Hematopoietic multipotent progenitor cell (in vitro differentiated cells): ENCODE data around the gene SRPK2. TPM values are rescaled to one million over a fixed set of nuclear protein-coding genes. Genes with fewer than 3 reads are reported as not detected.

Experiments
- DNase-seq, 3 donors: peaks; one replicate each; pipeline ENCODE4 v3.0.0-alpha.2; 2011 to 2015; ENCODE audit warnings: low read depth in 2 of 3, low spot score in 2 of 3
- small RNA-seq: library from RNA; depleted of rRNA; stranded (forward); fragments of <200 nt; gene quantifications from one replicate; pipeline ENCODE3, GENCODE V24; 2012
- total RNA-seq: library from RNA; depleted of rRNA; stranded (reverse); fragments of >200 nt; gene quantifications from one replicate; pipeline ENCODE4 v1.2.3, GENCODE V29; 2012

The SRPK2 gene
- total RNA-seq, 1 donor, result 16.7 TPM

- DNase-seq, result no peak
These were observed 281.3 kb downstream of the SRPK2 start for GRCh38 chr7:105107458-105107857.

GRCh38 chr7:105106473-105106872, 282.2 kb downstream of the SRPK2 start:
- no peak for DNase-seq

- no peak for DNase-seq
These were observed 283.1 kb downstream of the SRPK2 start for GRCh38 chr7:105105579-105105978.

- no peak for DNase-seq
These were observed 286.0 kb downstream of the SRPK2 start for GRCh38 chr7:105102557-105103352.

- DNase-seq, result no peak
These were observed 286.9 kb downstream of the SRPK2 start for GRCh38 chr7:105101864-105102263.

GRCh38 chr7:105098863-105099515, 289.7 kb downstream of the SRPK2 start:
- DNase-seq, result no peak

- DNase-seq, result no peak
These were observed 291.1 kb downstream of the SRPK2 start for GRCh38 chr7:105097619-105098018.

- no peak for DNase-seq
These were observed 292.4 kb downstream of the SRPK2 start for GRCh38 chr7:105096306-105096705.

GRCh38 chr7:105094966-105095365, 293.8 kb downstream of the SRPK2 start:
- DNase-seq, result no peak

GRCh38 chr7:105088456-105088855, 300.3 kb downstream of the SRPK2 start:
- no peak for DNase-seq

GRCh38 chr7:105087981-105088380, 300.7 kb downstream of the SRPK2 start:
- no peak for DNase-seq

GRCh38 chr7:105086850-105087249, 301.9 kb downstream of the SRPK2 start:
- no peak for DNase-seq

- no peak for DNase-seq
These were observed 304.1 kb downstream of the SRPK2 start for GRCh38 chr7:105084581-105084980.

GRCh38 chr7:105079348-105079747, 309.4 kb downstream of the SRPK2 start:
- no peak for DNase-seq

GRCh38 chr7:105073143-105073542, 315.6 kb downstream of the SRPK2 start:
- DNase-seq, result no peak

GRCh38 chr7:105068886-105069285, 319.8 kb downstream of the SRPK2 start:
- no peak for DNase-seq

- no peak for DNase-seq
These were observed 321.0 kb downstream of the SRPK2 start for GRCh38 chr7:105067691-105068090.

Small RNA genes within 50 kb of the gene (small RNA-seq; reads per million reads assigned to genes)
- gene AC005070.2, result not detected
- not detected for gene RNU6-1322P

Other genes starting within 250 kb of the SRPK2 start
- 6.2 TPM for gene PUS7, start 133.3 kb upstream of the SRPK2 start, total RNA-seq
- gene RINT1, start 143.3 kb upstream of the SRPK2 start, total RNA-seq, result 7.0 TPM
- gene EFCAB10, start 192.6 kb upstream of the SRPK2 start, total RNA-seq, result not detected